GM12865 (cell line): ENCODE results near the gene FBXW11.
"Not testable (repeated sequence)": the region's sequence is repeated elsewhere in the genome, so short reads cannot be mapped to it uniquely, and the experiment has no call there.

Experiments used
- DNase-seq: peaks from one replicate; pipeline ENCODE4 v3.0.0; 2010; ENCODE audit warnings: low read depth
- H3K4me3 ChIP-seq: 2 replicates; pipeline ENCODE4 v1.5.1; 2011; ENCODE audit warnings: mild to moderate bottlenecking, low read depth, low read length, control low read depth
- TF ChIP-seq, protein P1 (sequence below): IDR thresholded peaks from 2 replicates; pipeline ENCODE4 v1.5.1; 2011; ENCODE audit warnings: low read length, control low read depth, low read depth, inconsistent platforms; ENCODE audit not compliant: insufficient read depth; ENCODE audit errors: missing control alignments

Gene FBXW11

DNA sequence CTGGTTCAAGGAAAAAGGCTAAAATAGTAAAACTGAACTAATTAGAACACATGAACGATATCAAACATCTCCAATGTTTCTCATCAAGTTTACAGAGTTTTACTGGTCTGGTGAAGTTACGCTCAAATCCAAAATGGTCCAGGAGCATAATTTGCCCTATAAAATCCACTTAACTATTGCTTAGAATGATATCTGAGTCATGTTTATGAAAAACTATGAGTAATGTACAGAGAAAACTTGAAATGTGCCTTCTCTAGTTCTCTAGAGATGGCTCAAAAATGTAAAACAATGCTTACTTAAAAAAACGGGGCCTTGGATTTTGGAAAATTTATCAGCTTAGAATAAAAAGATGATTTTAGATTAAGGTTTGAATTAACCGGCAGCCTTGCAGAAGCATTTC is 108.1 kb downstream of the FBXW11 start:
- TF ChIP-seq, protein P1, sequence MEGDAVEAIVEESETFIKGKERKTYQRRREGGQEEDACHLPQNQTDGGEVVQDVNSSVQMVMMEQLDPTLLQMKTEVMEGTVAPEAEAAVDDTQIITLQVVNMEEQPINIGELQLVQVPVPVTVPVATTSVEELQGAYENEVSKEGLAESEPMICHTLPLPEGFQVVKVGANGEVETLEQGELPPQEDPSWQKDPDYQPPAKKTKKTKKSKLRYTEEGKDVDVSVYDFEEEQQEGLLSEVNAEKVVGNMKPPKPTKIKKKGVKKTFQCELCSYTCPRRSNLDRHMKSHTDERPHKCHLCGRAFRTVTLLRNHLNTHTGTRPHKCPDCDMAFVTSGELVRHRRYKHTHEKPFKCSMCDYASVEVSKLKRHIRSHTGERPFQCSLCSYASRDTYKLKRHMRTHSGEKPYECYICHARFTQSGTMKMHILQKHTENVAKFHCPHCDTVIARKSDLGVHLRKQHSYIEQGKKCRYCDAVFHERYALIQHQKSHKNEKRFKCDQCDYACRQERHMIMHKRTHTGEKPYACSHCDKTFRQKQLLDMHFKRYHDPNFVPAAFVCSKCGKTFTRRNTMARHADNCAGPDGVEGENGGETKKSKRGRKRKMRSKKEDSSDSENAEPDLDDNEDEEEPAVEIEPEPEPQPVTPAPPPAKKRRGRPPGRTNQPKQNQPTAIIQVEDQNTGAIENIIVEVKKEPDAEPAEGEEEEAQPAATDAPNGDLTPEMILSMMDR, result no peak
- H3K4me3 ChIP-seq, result no peak overlapping the region
- no peak for DNase-seq

DNA sequence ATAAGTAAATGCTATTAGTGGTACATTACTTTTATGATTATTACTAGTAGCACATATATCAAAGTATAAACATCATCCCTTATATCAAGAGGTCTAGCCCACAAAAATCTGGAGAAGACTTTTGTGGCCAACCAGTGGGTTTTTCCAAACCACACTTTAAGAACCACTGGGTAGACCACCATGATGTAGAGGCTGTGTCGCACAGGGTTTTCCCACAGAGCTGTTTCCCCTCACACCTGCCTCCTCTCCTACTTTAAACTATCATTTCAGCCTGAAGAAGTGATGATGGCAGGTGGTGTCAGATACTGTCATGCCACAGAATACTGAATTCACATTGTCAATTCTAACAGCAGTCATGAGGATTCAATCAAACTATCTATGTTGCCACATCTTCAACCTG is 109.2 kb downstream of the FBXW11 start:
- no peak overlapping the region for H3K4me3 ChIP-seq
- TF ChIP-seq, protein P1, result no peak
- no peak for DNase-seq

DNA sequence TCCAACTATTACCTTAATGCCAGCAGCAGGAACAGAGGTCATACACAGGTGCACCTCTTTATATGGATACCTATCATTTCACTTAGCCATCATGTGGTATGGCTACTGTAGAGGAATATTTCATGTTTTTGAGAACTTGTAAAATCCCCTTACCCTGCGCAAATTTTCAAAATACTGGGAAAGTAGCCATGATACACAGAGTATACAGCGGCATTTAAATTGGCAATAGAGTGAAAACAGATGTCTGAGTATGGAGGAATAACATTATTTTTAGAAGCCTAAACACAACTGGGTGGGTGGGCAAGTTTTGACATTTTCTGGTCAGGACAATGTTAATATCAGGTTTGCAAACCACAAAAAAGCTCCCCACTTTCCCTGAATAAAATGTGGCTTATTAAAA is 111.4 kb downstream of the FBXW11 start:
- H3K4me3 ChIP-seq, result no peak overlapping the region
- no peak for DNase-seq
- TF ChIP-seq, protein P1, result no peak

DNA sequence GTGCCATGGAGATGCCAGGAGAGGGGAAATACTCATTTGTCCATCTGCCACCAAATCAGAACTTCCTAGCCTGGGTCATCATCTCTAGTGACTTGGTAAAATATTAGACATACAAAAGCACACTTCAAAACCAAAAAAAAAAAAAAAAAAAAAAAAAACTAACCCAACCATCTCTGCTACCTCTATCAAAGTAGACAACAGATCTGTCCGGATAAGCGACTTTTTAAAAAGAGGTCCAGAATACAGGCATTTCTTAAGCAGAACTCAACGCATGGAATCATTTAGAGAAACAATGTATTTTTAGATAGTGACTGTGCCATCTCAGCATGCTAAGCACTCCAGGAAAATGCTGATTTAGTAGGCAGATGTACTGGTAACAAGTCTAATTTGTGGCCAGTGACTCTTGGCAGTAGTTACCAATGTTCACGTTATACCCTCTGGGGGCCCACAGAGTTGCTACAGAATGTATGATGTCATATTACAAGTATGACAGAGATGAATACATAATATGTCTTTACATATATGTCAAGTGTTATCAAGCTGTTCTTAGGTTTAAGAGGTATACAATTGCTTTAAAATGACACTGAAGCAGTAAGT is 113.0 kb downstream of the FBXW11 start:
- no peak for DNase-seq
- TF ChIP-seq, protein P1, result no peak
- H3K4me3 ChIP-seq, result no peak overlapping the region

DNA sequence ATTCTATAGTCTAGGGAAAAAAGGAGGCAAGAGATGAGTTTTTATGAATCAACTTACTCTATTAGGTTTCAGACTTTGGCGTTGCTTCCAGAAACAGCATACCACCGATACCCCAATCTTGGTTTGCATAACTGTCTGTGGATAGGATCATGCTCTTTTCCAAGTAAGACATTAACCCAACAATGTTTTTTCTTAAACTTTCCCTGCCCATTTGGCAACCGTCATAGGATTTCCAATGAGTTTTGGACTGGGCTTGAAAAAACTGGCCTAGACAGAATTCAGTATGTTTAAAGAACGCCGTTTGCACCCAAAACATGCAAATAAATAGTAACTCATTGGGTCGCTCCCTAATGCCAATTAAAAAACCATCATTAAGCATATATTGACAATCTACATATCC is 114.8 kb downstream of the FBXW11 start:
- H3K4me3 ChIP-seq, result no peak overlapping the region
- TF ChIP-seq, protein P1, result no peak
- no peak for DNase-seq

DNA sequence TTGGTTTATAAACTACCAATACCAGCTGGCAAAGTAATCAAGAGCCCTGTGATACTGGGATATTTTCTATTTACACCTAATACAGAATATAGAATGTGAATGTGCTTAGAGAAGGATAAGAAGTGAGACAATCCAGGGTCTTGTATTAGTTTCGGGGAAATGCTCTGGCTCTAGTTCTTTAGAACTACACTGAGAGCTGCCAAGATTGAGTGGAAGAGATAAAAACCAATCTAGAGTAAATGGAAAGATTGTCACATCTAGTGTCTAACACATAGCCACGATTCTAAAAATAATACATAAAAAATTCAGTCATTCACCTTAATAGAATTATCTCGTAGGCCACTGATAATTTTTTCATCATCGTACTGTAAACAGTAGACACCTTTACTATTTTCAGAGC is 115.3 kb downstream of the FBXW11 start:
- DNase-seq, result no peak
- TF ChIP-seq, protein P1, result no peak
- no peak overlapping the region for H3K4me3 ChIP-seq

DNA sequence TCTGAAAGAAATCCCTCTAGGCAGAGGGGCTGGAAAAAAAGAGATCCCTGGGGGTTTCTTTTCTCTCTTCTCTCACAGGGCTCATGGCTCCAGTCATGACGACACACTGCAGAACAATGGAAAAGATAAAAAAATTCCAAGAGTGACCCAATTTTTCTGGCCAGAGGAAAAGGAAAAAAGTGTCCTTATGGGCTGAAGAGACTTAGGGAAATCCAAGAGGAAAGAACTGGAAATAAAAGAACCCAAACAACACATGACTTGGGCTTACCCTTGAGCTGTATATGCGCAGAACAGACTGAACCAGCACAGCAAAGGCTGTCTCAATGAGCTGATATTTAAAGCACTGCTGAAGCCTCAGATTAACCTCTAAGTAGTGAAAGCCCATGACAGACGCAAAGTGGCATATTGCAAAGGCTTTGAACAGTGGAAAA is 118.4 kb downstream of the FBXW11 start:
- no peak for DNase-seq
- TF ChIP-seq, protein P1, result no peak
- H3K4me3 ChIP-seq, result no peak overlapping the region

DNA sequence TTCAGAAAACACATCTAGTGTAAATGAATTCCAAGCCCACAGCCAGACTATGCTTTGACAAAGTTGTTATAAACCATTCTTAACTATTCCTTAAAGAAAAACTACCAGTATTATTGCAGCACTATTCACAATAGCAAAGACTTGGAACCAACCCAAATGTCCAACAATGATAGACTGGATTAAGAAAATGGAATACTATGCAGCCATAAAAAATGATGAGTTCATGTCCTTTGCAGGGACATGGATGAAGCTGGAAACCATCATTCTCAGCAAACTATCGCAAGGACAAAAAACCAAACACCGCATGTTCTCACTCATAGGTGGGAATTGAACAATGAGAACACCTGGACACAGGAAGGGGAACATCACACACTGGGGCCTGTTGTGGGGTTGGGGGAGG is 120.4 kb downstream of the FBXW11 start:
- not testable (repeated sequence) for H3K4me3 ChIP-seq, DNase-seq
